HepG2 (cell line): Measurements from ENCODE around the gene PRRC2A. TPM values are rescaled to one million over a fixed set of nuclear protein-coding genes. Genes with fewer than 3 reads are reported as not detected.

ENCODE experiments used
- MYNN ChIP-seq: sonication (generic); formaldehyde crosslinking; IDR thresholded peaks from 2 replicates; pipeline ENCODE4 v1.4.0; 2020; ENCODE audit warnings: mild to moderate bottlenecking, low read depth, missing genetic modification reagents
- NFYC ChIP-seq: IDR thresholded peaks from 2 replicates; pipeline ENCODE4 v1.6.1; 2016; ENCODE audit warnings: missing genetic modification reagents, missing compliant biosample characterization
- POLR2AphosphoS2 ChIP-seq: IDR thresholded peaks from 2 replicates; pipeline ENCODE4 v1.6.1; 2011; ENCODE audit warnings: low read depth, low read length, improper control_type of control experiment
- PRMT3 ChIP-seq: sonication (generic); formaldehyde crosslinking; IDR thresholded peaks from 2 replicates; pipeline ENCODE4 v1.8.1; 2022; ENCODE audit warnings: low read depth, mild to moderate bottlenecking, moderate library complexity, missing genetic modification reagents, borderline replicate concordance
- RELA ChIP-seq: sonication (generic); formaldehyde crosslinking; IDR thresholded peaks from 2 replicates; pipeline ENCODE4 v1.4.0; 2020; ENCODE audit warnings: missing genetic modification reagents
- REXO4 ChIP-seq: sonication (generic); formaldehyde crosslinking; IDR thresholded peaks from 2 replicates; pipeline ENCODE4 v1.8.0; 2022; ENCODE audit warnings: missing genetic modification reagents, mild to moderate bottlenecking, borderline replicate concordance
- RXRB ChIP-seq: IDR thresholded peaks from 2 replicates; pipeline ENCODE4 v1.6.1; 2016; ENCODE audit warnings: borderline replicate concordance, missing genetic modification reagents, missing compliant biosample characterization
- SMARCC2 ChIP-seq: fragments of 450-650 bp; IDR thresholded peaks from 2 replicates; pipeline ENCODE4 v1.6.1; 2017; ENCODE audit warnings: antibody characterized with exemption, mild to moderate bottlenecking
- SMYD3 ChIP-seq: sonication (generic); formaldehyde crosslinking; IDR thresholded peaks from 2 replicates; pipeline ENCODE4 v1.8.1; 2023; ENCODE audit warnings: mild to moderate bottlenecking, missing genetic modification reagents
- TCF7L2 ChIP-seq: IDR thresholded peaks from 2 replicates; pipeline ENCODE4 v1.6.1; 2011; ENCODE audit warnings: mild to moderate bottlenecking, low read depth, low read length, moderate library complexity
- YY1 ChIP-seq: IDR thresholded peaks from 2 replicates; pipeline ENCODE4 v1.6.1; 2011; ENCODE audit warnings: low read length, low read depth, moderate library complexity, mild to moderate bottlenecking; ENCODE audit not compliant: insufficient read depth, insufficient replicate concordance
- ZNF382 ChIP-seq: sonication (generic); formaldehyde crosslinking; IDR thresholded peaks from 2 replicates; pipeline ENCODE4 v1.5.0; 2020; ENCODE audit warnings: missing genetic modification reagents, mild to moderate bottlenecking, borderline replicate concordance
- ZNF616 ChIP-seq: sonication (generic); formaldehyde crosslinking; IDR thresholded peaks from 2 replicates; pipeline ENCODE4 v1.5.0; 2020; ENCODE audit warnings: low read depth, mild to moderate bottlenecking, missing genetic modification reagents
- polyA plus RNA-seq, 8 experiments: library from polyadenylated mRNA; depleted of rRNA in 3 of 8; stranded (reverse) in 7 of 8; unstranded in 1 of 8; fragments of >200 nt; fragmentation: Illumina TruSeq in 4 of 8; extraction: Trizol in 4 of 8; gene quantifications; 2 replicates each; pipeline versions ENCODE4 v1.2.1 to v1.2.3, GENCODE V29; 2011 to 2016; ENCODE audit warnings: low read depth in 4 of 8, missing spikeins in 1 of 8, mixed read lengths in 1 of 8; ENCODE audit not compliant: insufficient read depth in 1 of 8
- total RNA-seq, 5 experiments: library from RNA; depleted of rRNA; stranded (reverse); fragments of >200 nt; fragmentation: Illumina TruSeq; extraction: Trizol; gene quantifications; 2 replicates each; pipeline ENCODE4 v1.2.3, GENCODE V29; 2016; ENCODE audit warnings: low read depth in 1 of 5
- TF ChIP-seq, protein P1 (sequence below): sonication (generic); formaldehyde crosslinking; IDR thresholded peaks from one replicate; pipeline ENCODE4 v1.5.1; 2020; ENCODE audit warnings: mild to moderate bottlenecking, missing genetic modification reagents; ENCODE audit errors: not compliant biosample characterization
- TF ChIP-seq, protein P2 (sequence below): sonication (generic); formaldehyde crosslinking; IDR thresholded peaks from 2 replicates; pipeline ENCODE4 v1.4.0; 2020; ENCODE audit warnings: missing genetic modification reagents
- TF ChIP-seq, protein P3 (sequence below): sonication (generic); formaldehyde crosslinking; IDR thresholded peaks from 2 replicates; pipeline ENCODE4 v1.4.0; 2020; ENCODE audit warnings: mild to moderate bottlenecking, missing genetic modification reagents, borderline replicate concordance

PRRC2A gene
- total and polyA plus RNA-seq, 2 of the 13 experiments (the other 11 are each of a cell fraction or from before 2014, with no cell fraction given): 38.9 to 47.4 TPM

DNA sequence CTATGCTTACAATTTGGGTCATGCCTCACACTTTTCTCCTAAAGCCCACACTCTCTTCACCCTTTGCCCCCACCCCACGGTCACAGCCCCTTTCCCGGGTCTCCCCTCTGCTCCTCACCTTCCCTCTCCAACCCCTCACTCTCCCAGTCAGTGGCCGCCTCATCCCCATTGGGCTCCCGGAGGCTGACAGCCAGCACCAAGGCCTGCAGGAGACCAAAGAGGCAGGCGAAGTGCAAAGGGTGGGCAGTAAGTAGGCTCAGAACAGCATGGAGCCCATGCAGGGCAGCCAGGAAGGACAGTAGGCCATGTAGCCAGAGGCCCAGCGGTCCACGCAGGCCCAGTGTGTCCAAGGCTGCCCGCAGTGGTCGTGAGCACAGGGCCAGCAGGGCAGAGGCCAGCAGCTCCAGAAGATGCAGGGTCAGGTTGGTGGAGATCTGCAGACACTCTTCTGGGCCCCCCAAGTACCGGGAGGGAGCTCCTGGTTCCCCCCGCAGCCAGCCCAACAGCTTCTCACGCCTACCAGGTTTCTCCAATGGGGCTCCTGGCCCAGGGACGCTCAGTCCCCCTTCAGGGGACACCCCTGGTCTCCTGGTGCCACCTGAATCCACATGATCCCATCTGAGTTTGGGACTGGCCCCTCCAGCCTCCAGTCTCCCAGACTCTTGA, 38.6 kb downstream of the PRRC2A start (continued):
- TF ChIP-seq, protein P1, sequence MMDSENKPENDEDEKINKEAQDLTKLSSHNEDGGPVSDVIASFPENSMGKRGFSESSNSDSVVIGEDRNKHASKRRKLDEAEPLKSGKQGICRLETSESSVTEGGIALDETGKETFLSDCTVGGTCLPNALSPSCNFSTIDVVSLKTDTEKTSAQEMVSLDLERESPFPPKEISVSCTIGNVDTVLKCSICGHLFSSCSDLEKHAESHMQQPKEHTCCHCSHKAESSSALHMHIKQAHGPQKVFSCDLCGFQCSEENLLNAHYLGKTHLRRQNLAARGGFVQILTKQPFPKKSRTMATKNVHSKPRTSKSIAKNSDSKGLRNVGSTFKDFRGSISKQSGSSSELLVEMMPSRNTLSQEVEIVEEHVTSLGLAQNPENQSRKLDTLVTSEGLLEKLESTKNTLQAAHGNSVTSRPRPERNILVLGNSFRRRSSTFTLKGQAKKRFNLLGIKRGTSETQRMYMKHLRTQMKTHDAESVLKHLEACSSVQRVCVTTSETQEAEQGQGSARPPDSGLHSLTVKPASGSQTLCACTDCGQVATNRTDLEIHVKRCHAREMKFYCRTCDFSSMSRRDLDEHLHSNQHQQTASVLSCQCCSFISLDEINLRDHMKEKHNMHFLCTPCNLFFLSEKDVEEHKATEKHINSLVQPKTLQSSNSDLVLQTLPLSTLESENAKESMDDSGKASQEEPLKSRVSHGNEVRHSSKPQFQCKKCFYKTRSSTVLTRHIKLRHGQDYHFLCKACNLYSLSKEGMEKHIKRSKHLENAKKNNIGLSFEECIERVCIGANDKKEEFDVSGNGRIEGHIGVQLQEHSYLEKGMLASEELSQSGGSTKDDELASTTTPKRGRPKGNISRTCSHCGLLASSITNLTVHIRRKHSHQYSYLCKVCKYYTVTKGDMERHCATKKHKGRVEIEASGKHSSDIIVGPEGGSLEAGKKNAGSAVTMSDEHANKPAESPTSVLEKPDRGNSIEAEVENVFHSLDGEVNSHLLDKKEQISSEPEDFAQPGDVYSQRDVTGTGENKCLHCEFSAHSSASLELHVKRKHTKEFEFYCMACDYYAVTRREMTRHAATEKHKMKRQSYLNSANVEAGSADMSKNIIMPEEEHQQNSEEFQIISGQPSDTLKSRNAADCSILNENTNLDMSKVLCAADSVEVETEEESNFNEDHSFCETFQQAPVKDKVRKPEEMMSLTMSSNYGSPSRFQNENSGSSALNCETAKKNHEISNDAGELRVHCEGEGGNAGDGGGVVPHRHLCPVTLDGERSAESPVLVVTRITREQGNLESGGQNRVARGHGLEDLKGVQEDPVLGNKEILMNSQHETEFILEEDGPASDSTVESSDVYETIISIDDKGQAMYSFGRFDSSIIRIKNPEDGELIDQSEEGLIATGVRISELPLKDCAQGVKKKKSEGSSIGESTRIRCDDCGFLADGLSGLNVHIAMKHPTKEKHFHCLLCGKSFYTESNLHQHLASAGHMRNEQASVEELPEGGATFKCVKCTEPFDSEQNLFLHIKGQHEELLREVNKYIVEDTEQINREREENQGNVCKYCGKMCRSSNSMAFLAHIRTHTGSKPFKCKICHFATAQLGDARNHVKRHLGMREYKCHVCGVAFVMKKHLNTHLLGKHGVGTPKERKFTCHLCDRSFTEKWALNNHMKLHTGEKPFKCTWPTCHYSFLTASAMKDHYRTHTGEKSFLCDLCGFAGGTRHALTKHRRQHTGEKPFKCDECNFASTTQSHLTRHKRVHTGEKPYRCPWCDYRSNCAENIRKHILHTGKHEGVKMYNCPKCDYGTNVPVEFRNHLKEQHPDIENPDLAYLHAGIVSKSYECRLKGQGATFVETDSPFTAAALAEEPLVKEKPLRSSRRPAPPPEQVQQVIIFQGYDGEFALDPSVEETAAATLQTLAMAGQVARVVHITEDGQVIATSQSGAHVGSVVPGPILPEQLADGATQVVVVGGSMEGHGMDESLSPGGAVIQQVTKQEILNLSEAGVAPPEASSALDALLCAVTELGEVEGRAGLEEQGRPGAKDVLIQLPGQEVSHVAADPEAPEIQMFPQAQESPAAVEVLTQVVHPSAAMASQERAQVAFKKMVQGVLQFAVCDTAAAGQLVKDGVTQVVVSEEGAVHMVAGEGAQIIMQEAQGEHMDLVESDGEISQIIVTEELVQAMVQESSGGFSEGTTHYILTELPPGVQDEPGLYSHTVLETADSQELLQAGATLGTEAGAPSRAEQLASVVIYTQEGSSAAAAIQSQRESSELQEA (CRISPR knock-in tag): no peak
- TF ChIP-seq TCF7L2 (no peak), ZNF616 (CRISPR knock-in tag) (peak; percentile 67; the same call in 1 of the 2 replicates), PRMT3 (CRISPR knock-in tag) (no peak), RELA (CRISPR knock-in tag) (0 out of 2 replicates have a peak, but pooled peaks have one; percentile 5), ZNF382 (CRISPR knock-in tag) (no peak), NFYC (no peak), RXRB (CRISPR knock-in tag) (no peak), REXO4 (CRISPR knock-in tag) (no peak), SMARCC2 (no peak), MYNN (CRISPR knock-in tag) (no peak), YY1 (no peak), SMYD3 (CRISPR knock-in tag) (no peak), POLR2AphosphoS2 (no peak)
- TF ChIP-seq, protein P2, sequence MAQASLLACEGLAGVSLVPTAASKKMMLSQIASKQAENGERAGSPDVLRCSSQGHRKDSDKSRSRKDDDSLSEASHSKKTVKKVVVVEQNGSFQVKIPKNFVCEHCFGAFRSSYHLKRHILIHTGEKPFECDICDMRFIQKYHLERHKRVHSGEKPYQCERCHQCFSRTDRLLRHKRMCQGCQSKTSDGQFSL (CRISPR knock-in tag): no peak
- TF ChIP-seq, protein P3, sequence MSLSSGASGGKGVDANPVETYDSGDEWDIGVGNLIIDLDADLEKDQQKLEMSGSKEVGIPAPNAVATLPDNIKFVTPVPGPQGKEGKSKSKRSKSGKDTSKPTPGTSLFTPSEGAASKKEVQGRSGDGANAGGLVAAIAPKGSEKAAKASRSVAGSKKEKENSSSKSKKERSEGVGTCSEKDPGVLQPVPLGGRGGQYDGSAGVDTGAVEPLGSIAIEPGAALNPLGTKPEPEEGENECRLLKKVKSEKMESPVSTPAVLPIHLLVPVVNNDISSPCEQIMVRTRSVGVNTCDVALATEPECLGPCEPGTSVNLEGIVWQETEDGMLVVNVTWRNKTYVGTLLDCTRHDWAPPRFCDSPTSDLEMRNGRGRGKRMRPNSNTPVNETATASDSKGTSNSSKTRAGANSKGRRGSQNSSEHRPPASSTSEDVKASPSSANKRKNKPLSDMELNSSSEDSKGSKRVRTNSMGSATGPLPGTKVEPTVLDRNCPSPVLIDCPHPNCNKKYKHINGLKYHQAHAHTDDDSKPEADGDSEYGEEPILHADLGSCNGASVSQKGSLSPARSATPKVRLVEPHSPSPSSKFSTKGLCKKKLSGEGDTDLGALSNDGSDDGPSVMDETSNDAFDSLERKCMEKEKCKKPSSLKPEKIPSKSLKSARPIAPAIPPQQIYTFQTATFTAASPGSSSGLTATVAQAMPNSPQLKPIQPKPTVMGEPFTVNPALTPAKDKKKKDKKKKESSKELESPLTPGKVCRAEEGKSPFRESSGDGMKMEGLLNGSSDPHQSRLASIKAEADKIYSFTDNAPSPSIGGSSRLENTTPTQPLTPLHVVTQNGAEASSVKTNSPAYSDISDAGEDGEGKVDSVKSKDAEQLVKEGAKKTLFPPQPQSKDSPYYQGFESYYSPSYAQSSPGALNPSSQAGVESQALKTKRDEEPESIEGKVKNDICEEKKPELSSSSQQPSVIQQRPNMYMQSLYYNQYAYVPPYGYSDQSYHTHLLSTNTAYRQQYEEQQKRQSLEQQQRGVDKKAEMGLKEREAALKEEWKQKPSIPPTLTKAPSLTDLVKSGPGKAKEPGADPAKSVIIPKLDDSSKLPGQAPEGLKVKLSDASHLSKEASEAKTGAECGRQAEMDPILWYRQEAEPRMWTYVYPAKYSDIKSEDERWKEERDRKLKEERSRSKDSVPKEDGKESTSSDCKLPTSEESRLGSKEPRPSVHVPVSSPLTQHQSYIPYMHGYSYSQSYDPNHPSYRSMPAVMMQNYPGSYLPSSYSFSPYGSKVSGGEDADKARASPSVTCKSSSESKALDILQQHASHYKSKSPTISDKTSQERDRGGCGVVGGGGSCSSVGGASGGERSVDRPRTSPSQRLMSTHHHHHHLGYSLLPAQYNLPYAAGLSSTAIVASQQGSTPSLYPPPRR: no peak
